ENCODE results near the gene SLC43A3. TPM values are rescaled to one million over a fixed set of nuclear protein-coding genes. Genes with fewer than 3 reads are reported as not detected.
A peak's percentile ranks its signal among the peaks of the same experiment; 100 is the strongest.

Gene SLC43A3
- total and polyA plus RNA-seq, 2 experiments from 2014 or later: 19.3 to 20.7 TPM

- H3K4me2 ChIP-seq: no peak overlapping the region
- H3K4me1 ChIP-seq (ENCODE audit: insufficient read depth): peaks cover 6% of the 10 kb centered on the region
- WGBS (ENCODE audit: low lambda C conversion rate, missing lambda C conversion rate): 94% methylated on average over 8 of the region's 8 CpGs
Observed at GRCh38 chr11:57360991-57361390, 65.9 kb downstream of the SLC43A3 start.

GRCh38 chr11:57359896-57360690 is 66.8 kb downstream of the SLC43A3 start:
- Histone ChIP-seq H3K27me3 (no peaks in the 10 kb centered on the region), H3K27ac (peak overlapping the region; percentile 20), H3K4me1 (ENCODE audit: insufficient read depth) (peaks cover 6% of the 10 kb centered on the region), H3K9me2 (replicated peaks; ENCODE audit: insufficient read depth) (no peaks in the 10 kb centered on the region), H3K79me2 (no peaks in the 10 kb centered on the region), H2AFZ (no peak overlapping the region), H3K36me3 (replicated peaks; ENCODE audit: insufficient read depth, low read depth) (no peaks in the 10 kb centered on the region), H4K20me1 (ENCODE audit: insufficient read depth, poor library complexity, severe bottlenecking) (no peaks in the 10 kb centered on the region), H3K4me3 (no peak overlapping the region), H3K4me2 (no peak overlapping the region), H3K9me3 (ENCODE audit: low read depth) (no peaks in the 10 kb centered on the region)
- no peak for TF ChIP-seq EZH2 (IDR thresholded peaks at IDR 0.05; ENCODE audit: borderline replicate concordance)
- no peak for TF ChIP-seq EZH2phosphoT487 (IDR thresholded peaks at IDR 0.05; ENCODE audit: low read depth, severe bottlenecking, unreplicated experiment)
- no peak for TF ChIP-seq CTCF (IDR thresholded peaks at IDR 0.05; ENCODE audit: poor library complexity)
- DNase-seq (ENCODE audit: low spot score): no peak
- WGBS (ENCODE audit: low lambda C conversion rate, missing lambda C conversion rate): 59% methylated on average over 9 of the region's 9 CpGs

More at GRCh38 chr11:57360991-57361390, 65.9 kb downstream of the SLC43A3 start:
- no peaks in the 10 kb centered on the region for H3K79me2 ChIP-seq
- no peak for TF ChIP-seq CTCF (IDR thresholded peaks at IDR 0.05; ENCODE audit: poor library complexity)
- TF ChIP-seq EZH2 (IDR thresholded peaks at IDR 0.05; ENCODE audit: borderline replicate concordance): no peak
- TF ChIP-seq EZH2phosphoT487 (IDR thresholded peaks at IDR 0.05; ENCODE audit: low read depth, severe bottlenecking, unreplicated experiment): no peak
- DNase-seq (ENCODE audit: low spot score): no peak
- H3K27me3 ChIP-seq: no peaks in the 10 kb centered on the region
- no peaks in the 10 kb centered on the region for H3K9me3 ChIP-seq (ENCODE audit: low read depth)
- H3K9me2 ChIP-seq (replicated peaks; ENCODE audit: insufficient read depth): no peaks in the 10 kb centered on the region
- H3K27ac ChIP-seq: no peak overlapping the region
- H3K36me3 ChIP-seq (replicated peaks; ENCODE audit: insufficient read depth, low read depth): no peaks in the 10 kb centered on the region
- H3K4me3 ChIP-seq: no peak overlapping the region
- no peak overlapping the region for H2AFZ ChIP-seq
- H4K20me1 ChIP-seq (ENCODE audit: insufficient read depth, poor library complexity, severe bottlenecking): no peaks in the 10 kb centered on the region

GRCh38 chr11:57359396-57359795 is 67.5 kb downstream of the SLC43A3 start:
- H3K27me3 ChIP-seq: no peaks in the 10 kb centered on the region
- peaks cover 6% of the 10 kb centered on the region for H3K4me1 ChIP-seq (ENCODE audit: insufficient read depth)
- no peak overlapping the region for H2AFZ ChIP-seq
- H3K9me3 ChIP-seq (ENCODE audit: low read depth): no peaks in the 10 kb centered on the region
- no peak overlapping the region for H3K4me3 ChIP-seq
- WGBS (ENCODE audit: low lambda C conversion rate, missing lambda C conversion rate): 79% methylated on average over 5 of the region's 5 CpGs
- H4K20me1 ChIP-seq (ENCODE audit: insufficient read depth, poor library complexity, severe bottlenecking): no peaks in the 10 kb centered on the region
- no peaks in the 10 kb centered on the region for H3K36me3 ChIP-seq (replicated peaks; ENCODE audit: insufficient read depth, low read depth)
- no peaks in the 10 kb centered on the region for H3K9me2 ChIP-seq (replicated peaks; ENCODE audit: insufficient read depth)
- no peak overlapping the region for H3K4me2 ChIP-seq
- no peaks in the 10 kb centered on the region for H3K79me2 ChIP-seq
- TF ChIP-seq CTCF (IDR thresholded peaks at IDR 0.05; ENCODE audit: poor library complexity): no peak
- no peak for TF ChIP-seq EZH2phosphoT487 (IDR thresholded peaks at IDR 0.05; ENCODE audit: low read depth, severe bottlenecking, unreplicated experiment)
- TF ChIP-seq EZH2 (IDR thresholded peaks at IDR 0.05; ENCODE audit: borderline replicate concordance): no peak
- H3K27ac ChIP-seq: peak overlapping the region; percentile 20
- DNase-seq (ENCODE audit: low spot score): no peak

Data from hepatocyte (in vitro differentiated cells).